Measurements from ENCODE around the gene PCDHGA1. TPM values are rescaled to one million over a fixed set of nuclear protein-coding genes. Genes with fewer than 3 reads are reported as not detected.
A peak's percentile ranks its signal among the peaks of the same experiment; 100 is the strongest.

PCDHGA1 gene
- total and polyA plus RNA-seq, 2 of the 4 experiments (the other 2 are of a cell fraction), result 0.90 to 0.92 TPM

DNA sequence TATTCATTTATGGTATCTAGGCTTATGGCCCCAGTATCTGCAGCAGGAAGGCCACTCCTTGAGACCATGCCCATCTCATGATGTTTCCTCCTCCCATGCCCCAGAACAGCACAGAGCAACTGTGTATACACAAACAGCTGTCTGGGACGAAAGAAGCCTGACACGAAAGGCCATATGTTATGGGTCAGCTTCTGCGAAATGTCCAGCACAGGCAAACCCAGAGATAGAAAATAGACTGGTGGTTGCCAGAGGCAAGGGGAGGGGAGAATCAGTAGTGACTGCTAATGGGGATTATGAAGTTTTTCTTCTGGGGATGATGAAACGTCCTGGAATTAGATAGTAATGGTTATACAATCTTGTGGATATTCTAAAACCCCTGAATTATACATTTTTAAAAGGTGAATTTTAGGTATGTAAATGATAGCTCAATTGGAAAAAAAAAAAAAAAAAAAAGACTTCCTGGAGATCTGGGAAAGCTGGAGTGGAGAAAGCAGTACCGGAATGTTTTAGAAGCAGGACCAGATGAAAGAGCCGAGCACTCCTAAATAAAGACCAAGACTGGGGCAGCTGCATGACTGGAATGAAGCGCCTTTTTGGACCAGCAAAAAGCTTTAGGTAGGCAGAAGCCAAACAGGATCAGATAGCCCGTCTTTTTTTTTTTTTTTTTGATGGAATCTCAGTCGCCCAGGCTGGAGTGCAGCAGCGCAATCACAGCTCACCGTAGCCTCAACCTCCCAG is 187.7 kb downstream of the PCDHGA1 start (continued):
- TF ChIP-seq, protein P1, sequence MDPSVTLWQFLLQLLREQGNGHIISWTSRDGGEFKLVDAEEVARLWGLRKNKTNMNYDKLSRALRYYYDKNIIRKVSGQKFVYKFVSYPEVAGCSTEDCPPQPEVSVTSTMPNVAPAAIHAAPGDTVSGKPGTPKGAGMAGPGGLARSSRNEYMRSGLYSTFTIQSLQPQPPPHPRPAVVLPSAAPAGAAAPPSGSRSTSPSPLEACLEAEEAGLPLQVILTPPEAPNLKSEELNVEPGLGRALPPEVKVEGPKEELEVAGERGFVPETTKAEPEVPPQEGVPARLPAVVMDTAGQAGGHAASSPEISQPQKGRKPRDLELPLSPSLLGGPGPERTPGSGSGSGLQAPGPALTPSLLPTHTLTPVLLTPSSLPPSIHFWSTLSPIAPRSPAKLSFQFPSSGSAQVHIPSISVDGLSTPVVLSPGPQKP (IDR thresholded peaks at IDR 0.05; ENCODE audit: borderline replicate concordance, low read depth, low read length), result no peak
- TF ChIP-seq RAD21 (IDR thresholded peaks at IDR 0.05; ENCODE audit: low read length) (no peak), CEBPB (IDR thresholded peaks at IDR 0.05; ENCODE audit: low read depth, low read length) (peak; percentile 56; the same call in 1 of the 2 replicates), POLR2A (IDR thresholded peaks at IDR 0.05; ENCODE audit: low read depth, low read length) (no peak)
